Measurements from ENCODE around the gene NLGN3. TPM values are rescaled to one million over a fixed set of nuclear protein-coding genes. Genes with fewer than 3 reads are reported as not detected.

The NLGN3 gene
- total and polyA plus RNA-seq, 2 donors (not counting 3 experiments of a cell fraction or from before 2014, with no cell fraction given): 0.37 to 0.40 TPM

DNA sequence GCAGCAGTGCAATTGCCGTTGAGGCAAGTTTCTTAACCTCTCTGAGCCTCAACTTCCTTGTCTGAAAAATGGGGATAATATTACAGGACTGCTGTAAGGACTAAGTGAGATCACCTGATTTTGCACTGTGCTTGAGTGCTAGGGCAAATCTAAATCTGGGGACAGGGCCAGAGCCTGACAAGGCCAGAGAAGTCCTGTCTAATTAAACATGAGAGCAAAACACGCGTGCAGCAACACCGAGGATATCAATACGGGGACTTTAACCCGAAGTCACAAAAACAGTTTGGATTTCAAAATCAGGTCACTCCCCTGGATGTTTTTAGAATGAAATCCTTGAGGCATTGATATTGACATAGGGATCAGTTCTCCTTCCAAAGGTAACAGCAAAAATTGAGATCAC, 72.7 kb downstream of the NLGN3 start:
- no peaks in the 10 kb centered on the region for H3K9me3 ChIP-seq (replicated peaks; ENCODE audit: control insufficient read depth, insufficient read depth, low read length)
- FAIRE-seq (no peak), DNase-seq (ENCODE audit: low read depth, low spot score) (no peak)
- POLR2A ChIA-PET: no interaction called here
- H3K79me2 ChIP-seq (ENCODE audit: control insufficient read depth, insufficient read depth, low read length): no peaks in the 10 kb centered on the region
- intact Hi-C loops (cut with micrococcal nuclease) (no loop called here), dilution Hi-C loops (cut with MboI; ENCODE audit: extremely low pct_ligation_motif_present, low sequenced_read_pairs) (no loop called here)
- H4K20me1 ChIP-seq (replicated peaks; ENCODE audit: control insufficient read depth, extremely low read depth, insufficient read depth, low read length): no peaks in the 10 kb centered on the region
- BruUV-seq (replicated peaks): no TSS peak
- TF ChIP-seq, protein P1, sequence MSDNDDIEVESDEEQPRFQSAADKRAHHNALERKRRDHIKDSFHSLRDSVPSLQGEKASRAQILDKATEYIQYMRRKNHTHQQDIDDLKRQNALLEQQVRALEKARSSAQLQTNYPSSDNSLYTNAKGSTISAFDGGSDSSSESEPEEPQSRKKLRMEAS (IDR thresholded peaks at IDR 0.05; ENCODE audit: insufficient read depth, insufficient read length): no peak
- TF ChIP-seq GATA2 (IDR thresholded peaks at IDR 0.05; ENCODE audit: insufficient read depth, insufficient read length, low read depth, low read length): no peak
- no peak for TF ChIP-seq EZH2 (IDR thresholded peaks at IDR 0.05; ENCODE audit: borderline replicate concordance, low read depth, low read length, severe bottlenecking)
- TF ChIP-seq POLR2AphosphoS5 (IDR thresholded peaks at IDR 0.05; ENCODE audit: insufficient read depth, low read depth, low read length): no peak
- TF ChIP-seq, protein P2, sequence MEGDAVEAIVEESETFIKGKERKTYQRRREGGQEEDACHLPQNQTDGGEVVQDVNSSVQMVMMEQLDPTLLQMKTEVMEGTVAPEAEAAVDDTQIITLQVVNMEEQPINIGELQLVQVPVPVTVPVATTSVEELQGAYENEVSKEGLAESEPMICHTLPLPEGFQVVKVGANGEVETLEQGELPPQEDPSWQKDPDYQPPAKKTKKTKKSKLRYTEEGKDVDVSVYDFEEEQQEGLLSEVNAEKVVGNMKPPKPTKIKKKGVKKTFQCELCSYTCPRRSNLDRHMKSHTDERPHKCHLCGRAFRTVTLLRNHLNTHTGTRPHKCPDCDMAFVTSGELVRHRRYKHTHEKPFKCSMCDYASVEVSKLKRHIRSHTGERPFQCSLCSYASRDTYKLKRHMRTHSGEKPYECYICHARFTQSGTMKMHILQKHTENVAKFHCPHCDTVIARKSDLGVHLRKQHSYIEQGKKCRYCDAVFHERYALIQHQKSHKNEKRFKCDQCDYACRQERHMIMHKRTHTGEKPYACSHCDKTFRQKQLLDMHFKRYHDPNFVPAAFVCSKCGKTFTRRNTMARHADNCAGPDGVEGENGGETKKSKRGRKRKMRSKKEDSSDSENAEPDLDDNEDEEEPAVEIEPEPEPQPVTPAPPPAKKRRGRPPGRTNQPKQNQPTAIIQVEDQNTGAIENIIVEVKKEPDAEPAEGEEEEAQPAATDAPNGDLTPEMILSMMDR (IDR thresholded peaks at IDR 0.05; ENCODE audit: extremely low read depth in 1 of 2, insufficient read depth in 1 of 2, low read depth in 1 of 2, low read length in 2 of 2): no peak
- no peak for TF ChIP-seq MYC (IDR thresholded peaks at IDR 0.05; ENCODE audit: low read depth, low read length)
- no peak for TF ChIP-seq POLR2A (IDR thresholded peaks at IDR 0.05; ENCODE audit: low read depth, low read length)
- no peak for TF ChIP-seq FOS (IDR thresholded peaks at IDR 0.05; ENCODE audit: borderline replicate concordance, insufficient read depth, low read length)
- TF ChIP-seq JUN (IDR thresholded peaks at IDR 0.05; ENCODE audit: borderline replicate concordance, insufficient read depth, insufficient read length, low read depth): no peak
- CTCF ChIA-PET: no interaction called here
- no peak overlapping the region for H3K27ac ChIP-seq (ENCODE audit: insufficient read depth, low read depth, low read length)
- no peak overlapping the region for H3K9ac ChIP-seq (replicated peaks; ENCODE audit: extremely low read depth, insufficient read depth, low read length)
- no peaks in the 10 kb centered on the region for H3K9me1 ChIP-seq (replicated peaks; ENCODE audit: control insufficient read depth, extremely low read depth, insufficient read depth, low read length)
- no peaks in the 10 kb centered on the region for H3K27me3 ChIP-seq (ENCODE audit: control insufficient read depth in 2 of 2, insufficient read depth in 2 of 2, low read length in 2 of 2)
- no peak overlapping the region for H2AFZ ChIP-seq (ENCODE audit: low read depth, low read length)
- no peaks in the 10 kb centered on the region for H3K36me3 ChIP-seq (ENCODE audit: control insufficient read depth in 2 of 2, extremely low read depth in 1 of 2, insufficient read depth in 2 of 2, low read length in 2 of 2)
- no peak overlapping the region for H3K4me2 ChIP-seq (ENCODE audit: insufficient read depth, low read length)
- H3K4me1 ChIP-seq (ENCODE audit: control insufficient read depth, extremely low read depth, insufficient read depth, low read length): no peaks in the 10 kb centered on the region
- H3K4me3 ChIP-seq (replicated peaks in 1 of 3; ENCODE audit: insufficient read depth in 1 of 3, low read depth in 1 of 3, low read length in 3 of 3): no peak overlapping the region

Small RNA genes within 50 kb of the gene (small RNA-seq; reads per million reads assigned to genes)
- not detected for gene CXorf65 (ENCODE audit: insufficient read depth, insufficient read length, low read depth, low replicate concordance)

Other genes starting within 250 kb of the NLGN3 start
- gene TEX11, start 236.1 kb upstream of the NLGN3 start, total RNA-seq: not detected in 2 replicates
- gene TEX11, start 236.1 kb upstream of the NLGN3 start, polyA plus RNA-seq: not detected in 2 replicates
- not detected in 2 replicates for gene SLC7A3, start 213.7 kb upstream of the NLGN3 start, total RNA-seq
- not detected in 2 replicates for gene SLC7A3, start 213.7 kb upstream of the NLGN3 start, polyA plus RNA-seq
- gene SNX12, start 76.5 kb upstream of the NLGN3 start, total RNA-seq: 85.5 and 90.6 TPM in 2 replicates
- gene SNX12, start 76.5 kb upstream of the NLGN3 start, polyA plus RNA-seq: 79.8 and 85.4 TPM in 2 replicates
- gene FOXO4, start 49.0 kb upstream of the NLGN3 start, total RNA-seq: 10.6 and 11.0 TPM in 2 replicates
- 4.7 and 5.6 TPM in 2 replicates for gene FOXO4, start 49.0 kb upstream of the NLGN3 start, polyA plus RNA-seq
- gene CXorf65, start 38.1 kb upstream of the NLGN3 start, total RNA-seq: not detected in 2 replicates
- not detected in 2 replicates for gene CXorf65, start 38.1 kb upstream of the NLGN3 start, polyA plus RNA-seq
- gene IL2RG, start 33.3 kb upstream of the NLGN3 start, total RNA-seq: not detected in 2 replicates
- 0.07 TPM in 1 of 2 replicates, not detected in the other for gene IL2RG, start 33.3 kb upstream of the NLGN3 start, polyA plus RNA-seq
- 61.4 and 65.3 TPM in 2 replicates for gene MED12, start 26.2 kb upstream of the NLGN3 start, total RNA-seq
- 27.4 and 28.1 TPM in 2 replicates for gene MED12, start 26.2 kb upstream of the NLGN3 start, polyA plus RNA-seq
- not detected in 2 replicates for gene GJB1, start 78.4 kb downstream of the NLGN3 start, total RNA-seq
- gene GJB1, start 78.4 kb downstream of the NLGN3 start, polyA plus RNA-seq: not detected in 2 replicates
- 32.9 and 33.1 TPM in 2 replicates for gene ZMYM3, start 109.3 kb downstream of the NLGN3 start, total RNA-seq
- 24.7 and 26.5 TPM in 2 replicates for gene ZMYM3, start 109.3 kb downstream of the NLGN3 start, polyA plus RNA-seq
- gene NONO, start 138.8 kb downstream of the NLGN3 start, total RNA-seq: 465 and 466 TPM in 2 replicates
- 249 and 471 TPM in 2 replicates for gene NONO, start 138.8 kb downstream of the NLGN3 start, polyA plus RNA-seq
- 4.6 and 5.9 TPM in 2 replicates for gene ITGB1BP2, start 156.9 kb downstream of the NLGN3 start, total RNA-seq
- 1.2 and 1.8 TPM in 2 replicates for gene ITGB1BP2, start 156.9 kb downstream of the NLGN3 start, polyA plus RNA-seq
- gene TAF1, start 221.5 kb downstream of the NLGN3 start, total RNA-seq: 39.0 and 41.0 TPM in 2 replicates
- 7.0 and 8.2 TPM in 2 replicates for gene TAF1, start 221.5 kb downstream of the NLGN3 start, polyA plus RNA-seq